ENCODE measurements around the gene CALN1. TPM values are rescaled to one million over a fixed set of nuclear protein-coding genes. Genes with fewer than 3 reads are reported as not detected.

CALN1 gene
- total and polyA plus RNA-seq, 7 donors = 0.01 to 0.06 (median 0.02) TPM; not detected in 2

DNA sequence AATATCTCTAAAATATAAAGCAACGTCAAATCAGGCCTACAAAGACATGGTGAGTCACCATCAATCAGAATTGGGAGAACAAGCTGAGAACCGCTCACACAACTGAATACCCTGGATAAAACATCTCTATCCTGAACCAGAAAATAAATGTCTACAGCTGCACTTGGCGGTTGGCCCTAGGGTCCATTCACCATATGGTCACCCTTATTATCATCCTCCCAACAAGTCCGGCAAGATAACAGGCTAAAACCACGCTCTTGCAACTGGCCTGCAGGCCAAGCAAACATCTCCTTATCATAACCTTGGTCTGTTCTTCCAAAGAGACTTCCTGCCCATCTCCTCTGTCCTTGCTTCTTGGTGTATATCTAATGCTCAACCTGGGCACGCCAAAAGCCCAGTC lies 310.7 kb downstream of the CALN1 start:
- ATAC-seq = no peak
- H3K27ac ChIP-seq = no peak overlapping the region
- no peak for DNase-seq
- intact Hi-C loops (cut with DNase I) = no loop called here
- TF ChIP-seq, protein P1, sequence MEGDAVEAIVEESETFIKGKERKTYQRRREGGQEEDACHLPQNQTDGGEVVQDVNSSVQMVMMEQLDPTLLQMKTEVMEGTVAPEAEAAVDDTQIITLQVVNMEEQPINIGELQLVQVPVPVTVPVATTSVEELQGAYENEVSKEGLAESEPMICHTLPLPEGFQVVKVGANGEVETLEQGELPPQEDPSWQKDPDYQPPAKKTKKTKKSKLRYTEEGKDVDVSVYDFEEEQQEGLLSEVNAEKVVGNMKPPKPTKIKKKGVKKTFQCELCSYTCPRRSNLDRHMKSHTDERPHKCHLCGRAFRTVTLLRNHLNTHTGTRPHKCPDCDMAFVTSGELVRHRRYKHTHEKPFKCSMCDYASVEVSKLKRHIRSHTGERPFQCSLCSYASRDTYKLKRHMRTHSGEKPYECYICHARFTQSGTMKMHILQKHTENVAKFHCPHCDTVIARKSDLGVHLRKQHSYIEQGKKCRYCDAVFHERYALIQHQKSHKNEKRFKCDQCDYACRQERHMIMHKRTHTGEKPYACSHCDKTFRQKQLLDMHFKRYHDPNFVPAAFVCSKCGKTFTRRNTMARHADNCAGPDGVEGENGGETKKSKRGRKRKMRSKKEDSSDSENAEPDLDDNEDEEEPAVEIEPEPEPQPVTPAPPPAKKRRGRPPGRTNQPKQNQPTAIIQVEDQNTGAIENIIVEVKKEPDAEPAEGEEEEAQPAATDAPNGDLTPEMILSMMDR (IDR thresholded peaks at IDR 0.05) = no peak
- H3K9me3 ChIP-seq = no peaks in the 10 kb centered on the region
- H3K36me3 ChIP-seq (ENCODE audit: insufficient read depth in 1 of 2, low read depth in 1 of 2) = no peaks in the 10 kb centered on the region
- no peaks in the 10 kb centered on the region for H3K27me3 ChIP-seq (ENCODE audit: insufficient read depth in 3 of 3, low read length in 2 of 3)
- WGBS, 3 donors = 85 to 89% (median 88%) methylated on average over 6 of the region's 6 CpGs
- H3K4me1 ChIP-seq = no peaks in the 10 kb centered on the region
- no peak overlapping the region for H3K4me3 ChIP-seq

- no peaks in the 10 kb centered on the region for H3K9me3 ChIP-seq
- TF ChIP-seq, protein P1 (IDR thresholded peaks at IDR 0.05) = no peak
- H3K36me3 ChIP-seq (ENCODE audit: insufficient read depth in 1 of 2, low read depth in 1 of 2) = no peaks in the 10 kb centered on the region
- no peaks in the 10 kb centered on the region for H3K27me3 ChIP-seq (ENCODE audit: insufficient read depth in 3 of 3, low read length in 2 of 3)
- ATAC-seq (no peak), DNase-seq (no peak)
- no peaks in the 10 kb centered on the region for H3K4me1 ChIP-seq
- intact Hi-C loops (cut with DNase I) = no loop called here
- no peak overlapping the region for H3K27ac ChIP-seq
- WGBS, 3 donors = 54 to 57% (median 54%) methylated on average over 6 of the region's 6 CpGs
- no peak overlapping the region for H3K4me3 ChIP-seq
Measured at GRCh38 chr7:72099784-72100183, 312.4 kb downstream of the CALN1 start.

DNA sequence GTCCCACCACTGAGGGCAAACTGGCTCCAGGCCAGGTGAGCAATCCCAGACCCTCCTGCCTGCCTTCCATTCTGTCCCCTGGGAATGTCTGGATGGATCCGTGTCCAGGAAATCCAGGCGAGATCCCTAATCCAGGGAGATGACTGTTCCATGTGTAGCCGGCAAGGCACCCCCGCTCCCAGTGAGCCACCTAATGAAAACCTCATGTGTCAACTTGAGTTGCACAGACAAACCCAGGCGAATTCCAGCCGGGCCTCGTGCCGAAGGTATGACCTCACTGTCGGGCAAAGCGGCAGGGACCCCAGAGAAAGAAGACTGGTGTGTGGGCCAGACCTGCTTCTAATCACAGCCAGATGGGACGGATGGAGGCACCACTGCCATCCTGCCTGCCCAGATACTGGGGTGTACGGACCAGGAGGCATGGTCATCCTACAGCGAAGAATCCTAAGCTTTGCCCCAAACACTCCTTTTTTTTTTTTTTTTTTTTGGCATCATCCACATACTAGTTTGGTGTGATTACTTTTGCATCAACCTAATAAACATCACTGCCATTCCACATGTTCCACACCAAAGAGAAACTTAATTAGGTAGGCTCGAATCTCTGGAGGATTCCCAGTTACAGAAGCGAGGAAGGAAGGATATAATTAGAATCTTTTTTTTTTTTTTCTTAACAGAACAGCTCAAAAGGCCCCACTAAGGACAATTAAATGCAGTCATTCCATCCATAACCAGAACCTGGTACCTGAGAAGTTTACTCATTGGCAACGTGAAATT lies 313.1 kb downstream of the CALN1 start:
- Histone ChIP-seq H3K9me3 (no peaks in the 10 kb centered on the region), H3K4me1 (no peaks in the 10 kb centered on the region), H3K27me3 (ENCODE audit: insufficient read depth in 3 of 3, low read length in 2 of 3) (no peaks in the 10 kb centered on the region), H3K36me3 (ENCODE audit: insufficient read depth in 1 of 2, low read depth in 1 of 2) (no peaks in the 10 kb centered on the region), H3K27ac (no peak overlapping the region), H3K4me3 (no peak overlapping the region)
- 27 to 30% (median 28%) methylated on average over 16 of the region's 16 CpGs for WGBS, 3 donors
- TF ChIP-seq, protein P1 (IDR thresholded peaks at IDR 0.05) = no peak
- no peak for DNase-seq
- intact Hi-C loops (cut with DNase I) = no loop called here
- no peak for ATAC-seq

DNA sequence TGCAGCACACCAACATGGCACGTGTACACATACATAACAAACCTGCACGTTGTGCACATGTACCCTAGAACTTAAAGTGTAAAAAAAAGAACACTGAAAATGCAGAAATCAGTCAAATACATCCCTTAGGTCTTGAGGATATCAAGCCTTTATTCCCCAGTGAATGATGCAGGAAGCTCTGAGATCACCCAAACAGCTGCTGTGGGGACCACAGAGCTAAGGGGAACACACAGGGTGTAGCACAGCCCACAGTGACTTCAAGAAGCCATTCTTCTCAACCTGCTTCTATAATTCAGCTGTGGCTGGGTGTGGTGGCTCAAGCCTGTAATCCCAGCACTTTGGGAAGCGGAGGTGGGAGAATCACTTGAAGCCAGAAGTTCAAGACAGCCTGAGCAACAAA lies 314.9 kb downstream of the CALN1 start:
- no peak for DNase-seq
- Histone ChIP-seq H3K4me3 (no peak overlapping the region), H3K4me1 (no peaks in the 10 kb centered on the region), H3K36me3 (ENCODE audit: insufficient read depth in 1 of 2, low read depth in 1 of 2) (no peaks in the 10 kb centered on the region), H3K9me3 (peaks cover 3% of the 10 kb centered on the region), H3K27ac (no peak overlapping the region), H3K27me3 (ENCODE audit: insufficient read depth in 3 of 3, low read length in 2 of 3) (no peaks in the 10 kb centered on the region)
- WGBS, 3 donors = 84 to 87% (median 87%) methylated on average over 3 of the region's 3 CpGs
- TF ChIP-seq, protein P1 (IDR thresholded peaks at IDR 0.05) = no peak
- intact Hi-C loops (cut with DNase I) = no loop called here
- no peak for ATAC-seq

GRCh38 chr7:72092769-72093168 lies 319.4 kb downstream of the CALN1 start:
- intact Hi-C loops (cut with DNase I) = no loop called here
- 89 to 94% (median 92%) methylated on average over 5 of the region's 5 CpGs for WGBS, 3 donors
- Histone ChIP-seq H3K27ac (no peak overlapping the region), H3K4me3 (no peak overlapping the region), H3K36me3 (ENCODE audit: insufficient read depth in 1 of 2, low read depth in 1 of 2) (no peaks in the 10 kb centered on the region), H3K9me3 (peaks cover 3% of the 10 kb centered on the region), H3K27me3 (ENCODE audit: insufficient read depth in 3 of 3, low read length in 2 of 3) (no peaks in the 10 kb centered on the region), H3K4me1 (no peaks in the 10 kb centered on the region)
- no peak for ATAC-seq
- no peak for DNase-seq
- TF ChIP-seq, protein P1 (IDR thresholded peaks at IDR 0.05) = no peak

Data from psoas muscle (tissue), 8 donors.